K562 (cell line): ENCODE measurements around the gene DCUN1D3. TPM values are rescaled to one million over a fixed set of nuclear protein-coding genes. Genes with fewer than 3 reads are reported as not detected.

ENCODE experiments used
- ATAC-seq: fragments of 200-7000 bp; cut with Tn5 transposase; 3 replicates; pipeline ENCODE4 v1.9.1; 2020; ENCODE audit warnings: moderate library complexity
- Bru-seq: library from RNA; stranded (reverse); fragments of 400-500 nt; gene quantifications from one replicate; lab custom pipeline; 2021; lab: Mats Ljungman, UMichigan
- BruChase-seq, 2 experiments: library from RNA; stranded (reverse); fragments of 400-500 nt; gene quantifications; one replicate each; lab custom pipeline; 2021; lab: Mats Ljungman, UMichigan
- BruUV-seq: library from RNA; stranded (reverse); fragments of 400-500 nt; replicated peaks from 2 replicates; lab custom pipeline; 2021; lab: Mats Ljungman, UMichigan
- CTCF ChIA-PET: fragments of 300-600 bp; formaldehyde crosslinking; extraction: SDS; loops from one replicate; lab custom pipeline; 2021; ENCODE audit warnings: low intra/inter-chr PET ratio; lab: Yijun Ruan, JAX
- POLR2A ChIA-PET: fragments of 300-600, 350-650 bp; sonication (Branson Sonifier 250); formaldehyde crosslinking; extraction: SDS; loops from one replicate; lab custom pipeline; 2021; ENCODE audit warnings: antibody characterized with exemption, inconsistent platforms; lab: Yijun Ruan, JAX
- DNase-seq, 4 experiments: peaks; one replicate each; pipeline versions ENCODE4 v3.0.0 to v3.0.0-alpha.2; 2011 to 2018; ENCODE audit warnings: low spot score in 3 of 4, mixed read lengths in 3 of 4; ENCODE audit errors: extremely low read depth in 1 of 4
- FAIRE-seq: peaks from 2 replicates; lab custom pipeline; 2011; peaks lifted over from hg19 to GRCh38; lab: Jason Lieb, UNC
- H2AFZ ChIP-seq: 2 replicates; pipeline ENCODE4 v1.6.0; 2011; ENCODE audit warnings: low read depth, low read length, control low read depth, inconsistent platforms
- H3K27ac ChIP-seq: fragments of 200-600 bp; 3 replicates; pipeline ENCODE4 v1.8.0; 2011; ENCODE audit warnings: low read depth, mild to moderate bottlenecking, control low read depth, inconsistent platforms, low read length, moderate library complexity, mixed read lengths; ENCODE audit errors: extremely low read depth
- H3K27me3 ChIP-seq, 2 experiments: fragments of 300-600 bp in 1 of 2; 2 replicates in 1 of 2; 3 replicates in 1 of 2; pipeline versions ENCODE4 v1.6.0 to v1.8.0; 2011; ENCODE audit warnings: inconsistent platforms in 2 of 2, low read length in 2 of 2, mild to moderate bottlenecking in 1 of 2, mixed read lengths in 1 of 2, moderate library complexity in 1 of 2; ENCODE audit not compliant: control insufficient read depth in 2 of 2, insufficient read depth in 2 of 2
- H3K36me3 ChIP-seq: fragments of 300-600 bp; 3 replicates; pipeline ENCODE4 v1.8.0; 2011; ENCODE audit warnings: mild to moderate bottlenecking, low read length, inconsistent platforms; ENCODE audit not compliant: control insufficient read depth, insufficient read depth
- H3K4me1 ChIP-seq, 2 experiments: fragments of 200-600 bp in 1 of 2; replicated peaks in 1 of 2; 2 replicates in 1 of 2; 3 replicates in 1 of 2; pipeline versions ENCODE4 v1.5.1 to v1.8.0; 2011; ENCODE audit warnings: inconsistent platforms in 2 of 2, low read length in 2 of 2, mild to moderate bottlenecking in 1 of 2, mixed read lengths in 1 of 2, moderate library complexity in 1 of 2; ENCODE audit not compliant: control insufficient read depth in 2 of 2, insufficient read depth in 2 of 2
- H3K4me2 ChIP-seq: 2 replicates; pipeline ENCODE4 v1.6.1; 2011; ENCODE audit warnings: low read length, control low read depth, inconsistent platforms, mixed read lengths; ENCODE audit not compliant: insufficient read depth
- H3K4me3 ChIP-seq: fragments of 200-600 bp; sonication (generic), shearing (Covaris generic); 2 replicates; pipeline ENCODE4 v1.5.1; 2016; ENCODE audit warnings: control low read depth, inconsistent platforms
- H3K79me2 ChIP-seq: fragments of 200-600 bp; 3 replicates; pipeline ENCODE4 v1.8.0; 2011; ENCODE audit warnings: low read length, inconsistent platforms; ENCODE audit not compliant: control insufficient read depth, insufficient read depth
- H3K9ac ChIP-seq, 2 experiments: 2 replicates each; pipeline versions ENCODE4 v1.6.0 to v1.6.1; 2011; ENCODE audit warnings: low read depth in 2 of 2, low read length in 2 of 2, control low read depth in 1 of 2, inconsistent platforms in 1 of 2, mild to moderate bottlenecking in 1 of 2, mixed read lengths in 1 of 2; ENCODE audit not compliant: insufficient read depth in 1 of 2
- H3K9me1 ChIP-seq: one replicate; pipeline ENCODE4 v1.6.0; 2011; ENCODE audit warnings: inconsistent platforms, mild to moderate bottlenecking, low read length, moderate library complexity; ENCODE audit not compliant: control insufficient read depth, insufficient read depth
- H3K9me3 ChIP-seq: replicated peaks from 2 replicates; pipeline ENCODE4 v1.5.1; 2011; ENCODE audit warnings: low read depth, low read length, inconsistent platforms; ENCODE audit not compliant: control insufficient read depth, insufficient read depth
- H4K20me1 ChIP-seq: replicated peaks from 2 replicates; pipeline ENCODE4 v1.6.1; 2011; ENCODE audit warnings: low read length, inconsistent platforms, mixed read lengths; ENCODE audit not compliant: control insufficient read depth, insufficient read depth
- IRF9 ChIP-seq: fragments of 450-650 bp; IDR thresholded peaks from 2 replicates; pipeline ENCODE4 v1.6.1; 2016; ENCODE audit warnings: missing biosample characterization, missing genetic modification characterization
- NELFE ChIP-seq: IDR thresholded peaks from 2 replicates; pipeline ENCODE4 v1.6.1; 2011; ENCODE audit warnings: mild to moderate bottlenecking; ENCODE audit not compliant: insufficient read depth, insufficient read length
- TAF1 ChIP-seq: IDR thresholded peaks from 2 replicates; pipeline ENCODE4 v1.6.1; 2011; ENCODE audit warnings: mild to moderate bottlenecking, low read length, moderate library complexity; ENCODE audit not compliant: insufficient read depth, control insufficient read depth, severe bottlenecking; ENCODE audit errors: extremely low read depth
- THAP12 ChIP-seq: fragments of 250-450 bp; sonication (Bioruptor Pico); IDR thresholded peaks from 2 replicates; pipeline ENCODE4 v1.9.0; 2021; ENCODE audit warnings: mild to moderate bottlenecking, inconsistent platforms
- ZNF41 ChIP-seq: fragments of 250-450 bp; sonication (Bioruptor Pico); conservative IDR thresholded peaks from 2 replicates; pipeline ENCODE4 v1.4.0; 2020; ENCODE audit warnings: mild to moderate bottlenecking
- ZNF589 ChIP-seq: fragments of 200-800 bp; sonication (Bioruptor generic); IDR thresholded peaks from 2 replicates; pipeline ENCODE4 v1.6.1; 2016; ENCODE audit warnings: low read depth, missing genetic modification characterization, missing compliant biosample characterization
- WGBS: fragments of 100-300 bp; shearing (Covaris generic); methylation state at CpG from one replicate; pipeline ENCODE4 v1.1.6; 2016; ENCODE audit warnings: low coverage, mixed read lengths; ENCODE audit not compliant: insufficient coverage; ENCODE audit errors: missing lambda C conversion rate; 5-methylcytosine and 5-hydroxymethylcytosine counted together
- in situ Hi-C: fragments of 300-500 bp; cut with MboI; formaldehyde crosslinking; loops from 4 replicates; pipeline ENCODE4 v1.15.0; 2018; ENCODE audit warnings: inconsistent platforms, mixed read lengths
- intact Hi-C: fragments of 100-400 bp; cut with micrococcal nuclease; formaldehyde crosslinking; loops from 2 replicates; pipeline ENCODE4 v1.14.2; 2022
- long read RNA-seq, 3 experiments: library from polyadenylated mRNA in 2 of 3; library from RNA in 1 of 3; unstranded in 2 of 3; stranded (forward) in 1 of 3; transcript quantifications; one replicate each; pipeline ENCODE4 v2.0.0, GENCODE V29; 2019 to 2022
- polyA minus RNA-seq, 3 experiments: library from RNA; depleted of rRNA, polyadenylated mRNA; stranded (reverse); fragments of >200 nt; gene quantifications; 2 replicates each; pipeline ENCODE4 v1.2.3, GENCODE V29; 2011
- polyA plus RNA-seq, 8 experiments: library from polyadenylated mRNA; depleted of rRNA in 4 of 8; stranded (reverse) in 5 of 8; unstranded in 3 of 8; fragments of >200 nt; fragmentation: Nextera tagmentation in 2 of 8; fragmentation: Illumina TruSeq in 1 of 8; extraction: Ambion mirVana in 2 of 8; extraction: Trizol in 1 of 8; gene quantifications; 2 replicates each; pipeline versions ENCODE4 v1.2.1 to v1.2.3, GENCODE V29; 2011 to 2014; ENCODE audit warnings: inconsistent platforms in 1 of 8, missing spikeins in 1 of 8
- total RNA-seq, 7 experiments: library from RNA; depleted of rRNA in 6 of 7; stranded (reverse); fragments of >200 nt in 6 of 7; fragmentation: Illumina TruSeq in 2 of 7; extraction: Trizol in 2 of 7; gene quantifications; 2 replicates each; pipeline versions ENCODE4 v1.2.1 to v1.2.3, GENCODE V29; 2011 to 2021; ENCODE audit warnings: low replicate concordance in 1 of 7
- TF ChIP-seq, protein P1 (sequence below): sonication (generic); formaldehyde crosslinking; IDR thresholded peaks from 2 replicates; pipeline ENCODE4 v1.8.0; 2022; ENCODE audit warnings: mild to moderate bottlenecking, low read depth, missing genetic modification reagents

The DCUN1D3 gene, protein sequence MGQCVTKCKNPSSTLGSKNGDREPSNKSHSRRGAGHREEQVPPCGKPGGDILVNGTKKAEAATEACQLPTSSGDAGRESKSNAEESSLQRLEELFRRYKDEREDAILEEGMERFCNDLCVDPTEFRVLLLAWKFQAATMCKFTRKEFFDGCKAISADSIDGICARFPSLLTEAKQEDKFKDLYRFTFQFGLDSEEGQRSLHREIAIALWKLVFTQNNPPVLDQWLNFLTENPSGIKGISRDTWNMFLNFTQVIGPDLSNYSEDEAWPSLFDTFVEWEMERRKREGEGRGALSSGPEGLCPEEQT
- 8.4 and 10.3 TPM in 2 replicates for total RNA-seq (2011; cell fraction: chromatin; rRNA removed; ENCODE audit: low replicate concordance)
- 4.1 and 4.8 TPM in 2 replicates for total RNA-seq (2011; cell fraction: nucleolus; rRNA removed)
- 9.6 and 13.8 TPM in 2 replicates for total RNA-seq (2011; cell fraction: nucleoplasm; rRNA removed)
- 2.2 TPM in 2 replicates for total RNA-seq (2014; rRNA removed)
- 2.2 and 3.2 TPM in 2 replicates for total RNA-seq (2014; rRNA removed; fragmentation: Illumina TruSeq; extraction: Trizol)
- 2.9 and 3.5 TPM in 2 replicates for total RNA-seq (2015; rRNA removed; fragmentation: Illumina TruSeq; extraction: Trizol)
- total RNA-seq (2021) = 3.8 and 4.7 TPM in 2 replicates
- polyA plus RNA-seq (2011; rRNA removed) = 2.6 and 3.1 TPM in 2 replicates
- 1.3 and 1.8 TPM in 2 replicates for polyA plus RNA-seq (2011; cell fraction: cytosol; rRNA removed)
- polyA plus RNA-seq (2011; cell fraction: nucleus; rRNA removed) = 5.6 and 5.7 TPM in 2 replicates
- 1.8 and 2.8 TPM in 2 replicates for polyA plus RNA-seq (2012)
- polyA plus RNA-seq (2014; fragmentation: Illumina TruSeq; extraction: Trizol) = 1.4 and 1.6 TPM in 2 replicates
- 1 to 10 TPM; 1.0 to 1.9 TPM for polyA plus RNA-seq (2014; fragmentation: Nextera tagmentation; extraction: Ambion mirVana)
- 1.8 and 2.4 TPM in 2 replicates for polyA plus RNA-seq (2014; rRNA removed)
- 5.3 and 6.9 TPM in 2 replicates for polyA minus RNA-seq (2011; rRNA and poly(A)+ RNA removed)
- 2.7 and 3.2 TPM in 2 replicates for polyA minus RNA-seq (2011; cell fraction: cytosol; rRNA and poly(A)+ RNA removed)
- 3.9 and 6.3 TPM in 2 replicates for polyA minus RNA-seq (2011; cell fraction: nucleus; rRNA and poly(A)+ RNA removed)
- Bru-seq, nascent RNA = percentile 60 among the genes with signal in this experiment
- BruChase-seq, experiment 1, labeled RNA remaining after a 2-hour chase = percentile 84 among the genes with signal in this experiment
- percentile 84 among the genes with signal in this experiment for BruChase-seq, experiment 2, labeled RNA remaining after a 6-hour chase
- long read RNA-seq, experiment 1, partial matches to known transcripts = 0 of 1 reads
- long read RNA-seq, experiment 1, other reads (novel, unspliced or antisense) = 1 of 1 reads
- long read RNA-seq, experiment 2, partial matches to known transcripts = 0 of 2 reads
- long read RNA-seq, experiment 2, other reads (novel, unspliced or antisense) = 2 of 2 reads
- long read RNA-seq, experiment 3, full-length matches to known transcripts = 1 of 1 reads
- long read RNA-seq, experiment 3, partial matches to known transcripts = 0 of 1 reads
- long read RNA-seq, experiment 3, other reads (novel, unspliced or antisense) = 0 of 1 reads

DNA sequence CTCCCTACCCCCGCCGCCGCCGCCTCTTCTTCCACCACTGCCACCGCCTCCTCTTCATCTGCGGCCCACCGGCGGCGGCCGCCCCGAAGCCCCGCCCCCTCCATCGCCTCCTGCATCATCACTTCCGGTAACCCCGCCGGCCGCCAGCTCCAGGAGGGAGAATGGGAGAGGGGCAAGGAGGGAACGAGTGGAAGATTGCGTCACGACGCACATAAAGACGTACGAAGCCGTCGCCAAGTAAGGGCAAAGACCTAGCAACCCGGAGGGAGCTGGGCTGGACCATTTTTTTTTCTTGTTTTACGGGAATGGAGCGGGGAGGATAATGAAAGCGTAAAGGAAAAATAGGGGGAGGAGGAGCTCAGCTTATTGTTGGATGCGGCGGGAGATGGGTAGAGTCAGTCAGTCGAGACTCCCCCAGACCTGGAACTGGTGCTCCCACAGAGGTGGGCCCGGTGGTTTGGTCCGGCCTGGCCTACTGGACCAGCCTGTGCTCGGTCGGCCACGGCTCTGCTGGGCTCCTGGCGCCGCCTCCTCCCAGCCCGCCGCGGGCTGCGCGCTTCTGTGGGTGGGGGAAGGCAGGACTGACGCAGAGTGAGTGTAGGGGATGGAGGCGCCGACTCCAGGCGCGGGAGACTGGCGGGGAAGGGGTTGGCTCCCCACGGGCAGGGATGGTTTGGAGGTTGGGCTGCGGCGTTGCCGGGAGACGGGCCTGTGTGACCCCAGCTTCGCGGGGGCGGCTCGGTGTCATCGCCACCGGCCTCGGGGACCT lies at the start of gene DCUN1D3, which contains the start of gene LYRM1:
Gene DCUN1D3, minus strand, starts transcription at position 60 of the 769 bp plus-strand sequence. CDS start 37,820 bp downstream, outside the sequence.
Gene LYRM1, plus strand, starts transcription at position 473 of the 769 bp plus-strand sequence. CDS start 14,785 bp downstream, outside the sequence.
- ChIA-PET POLR2A (interaction anchor here (0.6 to 2.5 kb wide), 16 partner anchors 9 to 649 kb away, joined by 3 to 19 read pairs (median 4); partner anchors contain the start of gene ACSM3), CTCF (interaction anchor here (0.7 kb wide), 1 partner anchor 166 kb away, joined by 3 read pairs; no protein-coding TSS in a partner anchor)
- intact Hi-C loops = loop anchor here (5.0 kb wide), 2 partner anchors 47 to 48 kb away; no protein-coding TSS in a partner anchor
- Histone ChIP-seq H3K79me2 (peaks cover 44% of the 10 kb centered on the region), H3K4me3 (peak within 1 kb of the TSS; percentile 85), H3K4me2 (peak within 1 kb of the TSS; percentile 91), H3K27me3 (no peaks in the 10 kb centered on the region), H4K20me1 (no peaks in the 10 kb centered on the region), H3K4me1 (peaks cover 32 to 50% of the 10 kb centered on the region in 2 experiments), H3K9me3 (no peaks in the 10 kb centered on the region), H3K36me3 (peaks cover 16% of the 10 kb centered on the region; the same call in 1 of the 3 replicates), H3K9ac (peak within 1 kb of the TSS; percentile 92 to 94), H2AFZ (peak within 1 kb of the TSS; percentile 92), H3K27ac (peak within 1 kb of the TSS; percentile 92), H3K9me1 (no peaks in the 10 kb centered on the region)
- no TSS peak for BruUV-seq
- in situ Hi-C loops = no loop called here
- DNase-seq (peak; percentile 95 to 99 (median 96)), ATAC-seq (peak; percentile 95), FAIRE-seq (peak; percentile 90)
- under 1% methylated on average over 50 of the region's 62 CpGs for WGBS
- TF ChIP-seq TAF1 (peak; percentile 59), NELFE (no peak), THAP12 (0 out of 2 replicates have a peak, but pooled peaks have one; percentile 58), IRF9 (tag) (peak; percentile 83; the same call in 1 of the 2 replicates), ZNF589 (CRISPR knock-in tag) (no peak), ZNF41 (CRISPR knock-in tag) (no peak)
- TF ChIP-seq, protein P1, sequence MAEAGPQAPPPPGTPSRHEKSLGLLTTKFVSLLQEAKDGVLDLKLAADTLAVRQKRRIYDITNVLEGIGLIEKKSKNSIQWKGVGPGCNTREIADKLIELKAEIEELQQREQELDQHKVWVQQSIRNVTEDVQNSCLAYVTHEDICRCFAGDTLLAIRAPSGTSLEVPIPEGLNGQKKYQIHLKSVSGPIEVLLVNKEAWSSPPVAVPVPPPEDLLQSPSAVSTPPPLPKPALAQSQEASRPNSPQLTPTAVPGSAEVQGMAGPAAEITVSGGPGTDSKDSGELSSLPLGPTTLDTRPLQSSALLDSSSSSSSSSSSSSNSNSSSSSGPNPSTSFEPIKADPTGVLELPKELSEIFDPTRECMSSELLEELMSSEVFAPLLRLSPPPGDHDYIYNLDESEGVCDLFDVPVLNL (CRISPR knock-in tag) = no peak
